ENCODE measurements around the gene UNC119. TPM values are rescaled to one million over a fixed set of nuclear protein-coding genes. Genes with fewer than 3 reads are reported as not detected.

UNC119 gene
- polyA plus RNA-seq, 2 of the 4 experiments (the other 2 are of a cell fraction) = 27.8 to 50.5 TPM

GRCh38 chr17:28532050-28532960 is 20.1 kb downstream of the UNC119 start:
- H3K27ac ChIP-seq = no peak overlapping the region
- ATAC-seq (no peak), DNase-seq (ENCODE audit: low read depth in 1 of 2, low spot score in 1 of 2) (no peak), FAIRE-seq (no peak)
- WGBS (ENCODE audit: missing lambda C conversion rate) = 69% methylated on average over 7 of the region's 7 CpGs
- peaks cover 16% of the 10 kb centered on the region for H3K4me1 ChIP-seq
- H3K4me3 ChIP-seq = no peak overlapping the region
- TF ChIP-seq, protein P1, sequence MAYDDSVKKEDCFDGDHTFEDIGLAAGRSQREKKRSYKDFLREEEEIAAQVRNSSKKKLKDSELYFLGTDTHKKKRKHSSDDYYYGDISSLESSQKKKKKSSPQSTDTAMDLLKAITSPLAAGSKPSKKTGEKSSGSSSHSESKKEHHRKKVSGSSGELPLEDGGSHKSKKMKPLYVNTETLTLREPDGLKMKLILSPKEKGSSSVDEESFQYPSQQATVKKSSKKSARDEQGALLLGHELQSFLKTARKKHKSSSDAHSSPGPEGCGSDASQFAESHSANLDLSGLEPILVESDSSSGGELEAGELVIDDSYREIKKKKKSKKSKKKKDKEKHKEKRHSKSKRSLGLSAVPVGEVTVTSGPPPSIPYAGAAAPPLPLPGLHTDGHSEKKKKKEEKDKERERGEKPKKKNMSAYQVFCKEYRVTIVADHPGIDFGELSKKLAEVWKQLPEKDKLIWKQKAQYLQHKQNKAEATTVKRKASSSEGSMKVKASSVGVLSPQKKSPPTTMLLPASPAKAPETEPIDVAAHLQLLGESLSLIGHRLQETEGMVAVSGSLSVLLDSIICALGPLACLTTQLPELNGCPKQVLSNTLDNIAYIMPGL (CRISPR knock-in tag; IDR thresholded peaks at IDR 0.05; ENCODE audit: borderline replicate concordance) = no peak
- no peak for TF ChIP-seq MYC (IDR thresholded peaks at IDR 0.05; ENCODE audit: borderline replicate concordance, low read length)
- no peak for TF ChIP-seq EP300 (IDR thresholded peaks at IDR 0.05)
- no peak for TF ChIP-seq EHMT2 (IDR thresholded peaks at IDR 0.05; ENCODE audit: low read depth)
- TF ChIP-seq, protein P2, sequence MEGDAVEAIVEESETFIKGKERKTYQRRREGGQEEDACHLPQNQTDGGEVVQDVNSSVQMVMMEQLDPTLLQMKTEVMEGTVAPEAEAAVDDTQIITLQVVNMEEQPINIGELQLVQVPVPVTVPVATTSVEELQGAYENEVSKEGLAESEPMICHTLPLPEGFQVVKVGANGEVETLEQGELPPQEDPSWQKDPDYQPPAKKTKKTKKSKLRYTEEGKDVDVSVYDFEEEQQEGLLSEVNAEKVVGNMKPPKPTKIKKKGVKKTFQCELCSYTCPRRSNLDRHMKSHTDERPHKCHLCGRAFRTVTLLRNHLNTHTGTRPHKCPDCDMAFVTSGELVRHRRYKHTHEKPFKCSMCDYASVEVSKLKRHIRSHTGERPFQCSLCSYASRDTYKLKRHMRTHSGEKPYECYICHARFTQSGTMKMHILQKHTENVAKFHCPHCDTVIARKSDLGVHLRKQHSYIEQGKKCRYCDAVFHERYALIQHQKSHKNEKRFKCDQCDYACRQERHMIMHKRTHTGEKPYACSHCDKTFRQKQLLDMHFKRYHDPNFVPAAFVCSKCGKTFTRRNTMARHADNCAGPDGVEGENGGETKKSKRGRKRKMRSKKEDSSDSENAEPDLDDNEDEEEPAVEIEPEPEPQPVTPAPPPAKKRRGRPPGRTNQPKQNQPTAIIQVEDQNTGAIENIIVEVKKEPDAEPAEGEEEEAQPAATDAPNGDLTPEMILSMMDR (IDR thresholded peaks at IDR 0.05) = no peak
- TF ChIP-seq FOXS1 (CRISPR knock-in tag; IDR thresholded peaks at IDR 0.05) = no peak
- TF ChIP-seq CBX8 (IDR thresholded peaks at IDR 0.05) = no peak
- TF ChIP-seq ZFP36 (IDR thresholded peaks at IDR 0.05; ENCODE audit: borderline replicate concordance, partially characterized antibody) = no peak
- no peak for TF ChIP-seq POLR2A (IDR thresholded peaks at IDR 0.05; ENCODE audit: low read length)
- TF ChIP-seq, protein P3, sequence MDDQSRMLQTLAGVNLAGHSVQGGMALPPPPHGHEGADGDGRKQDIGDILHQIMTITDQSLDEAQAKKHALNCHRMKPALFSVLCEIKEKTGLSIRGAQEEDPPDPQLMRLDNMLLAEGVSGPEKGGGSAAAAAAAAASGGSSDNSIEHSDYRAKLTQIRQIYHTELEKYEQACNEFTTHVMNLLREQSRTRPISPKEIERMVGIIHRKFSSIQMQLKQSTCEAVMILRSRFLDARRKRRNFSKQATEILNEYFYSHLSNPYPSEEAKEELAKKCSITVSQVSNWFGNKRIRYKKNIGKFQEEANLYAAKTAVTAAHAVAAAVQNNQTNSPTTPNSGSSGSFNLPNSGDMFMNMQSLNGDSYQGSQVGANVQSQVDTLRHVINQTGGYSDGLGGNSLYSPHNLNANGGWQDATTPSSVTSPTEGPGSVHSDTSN (IDR thresholded peaks at IDR 0.05) = no peak
- no peak for TF ChIP-seq HEYL (CRISPR knock-in tag; IDR thresholded peaks at IDR 0.05)
- TF ChIP-seq, protein P4, sequence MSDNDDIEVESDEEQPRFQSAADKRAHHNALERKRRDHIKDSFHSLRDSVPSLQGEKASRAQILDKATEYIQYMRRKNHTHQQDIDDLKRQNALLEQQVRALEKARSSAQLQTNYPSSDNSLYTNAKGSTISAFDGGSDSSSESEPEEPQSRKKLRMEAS (IDR thresholded peaks at IDR 0.05) = no peak
- TF ChIP-seq FOSL2 (IDR thresholded peaks at IDR 0.05) = no peak
- no peak for TF ChIP-seq FOSL2 (CRISPR knock-in tag; IDR thresholded peaks at IDR 0.05)
- no peak for TF ChIP-seq CHD2 (IDR thresholded peaks at IDR 0.05; ENCODE audit: low read length, partially characterized antibody)
- no peak for TF ChIP-seq KDM5A (IDR thresholded peaks at IDR 0.05)
- POLR2A ChIA-PET = no interaction called here
- H3K9me3 ChIP-seq = no peaks in the 10 kb centered on the region
- no peak overlapping the region for H3K4me2 ChIP-seq
- CTCF ChIA-PET = interaction anchor here (0.6 to 15.1 kb wide), 8 partner anchors 8 to 161 kb away, joined by 3 to 317 read pairs (median 4); partner anchors contain the start of genes FOXN1, SARM1 and UNC119

- no peak for ATAC-seq
- TF ChIP-seq JUN (IDR thresholded peaks at IDR 0.05) = no peak
- peak; percentile 51 for TF ChIP-seq ZFP36 (IDR thresholded peaks at IDR 0.05; ENCODE audit: borderline replicate concordance, partially characterized antibody)
- peaks cover 21% of the 10 kb centered on the region for H3K4me1 ChIP-seq
- H3K4me2 ChIP-seq = no peak overlapping the region
- CTCF ChIA-PET = interaction anchor here (1.2 to 15.1 kb wide), 5 partner anchors 10 to 32 kb away, joined by 3 to 317 read pairs (median 4); partner anchors contain the start of genes FOXN1 and UNC119
- H3K4me3 ChIP-seq = no peak overlapping the region
- H3K27ac ChIP-seq = no peak overlapping the region
- FAIRE-seq = no peak
- DNase-seq (ENCODE audit: low read depth in 1 of 2, low spot score in 1 of 2) = no peak
- no peaks in the 10 kb centered on the region for H3K9me3 ChIP-seq
- WGBS (ENCODE audit: missing lambda C conversion rate) = 61% methylated on average over 7 of the region's 7 CpGs
- POLR2A ChIA-PET = no interaction called here
Measured at GRCh38 chr17:28530926-28531325, 21.5 kb downstream of the UNC119 start.

DNA sequence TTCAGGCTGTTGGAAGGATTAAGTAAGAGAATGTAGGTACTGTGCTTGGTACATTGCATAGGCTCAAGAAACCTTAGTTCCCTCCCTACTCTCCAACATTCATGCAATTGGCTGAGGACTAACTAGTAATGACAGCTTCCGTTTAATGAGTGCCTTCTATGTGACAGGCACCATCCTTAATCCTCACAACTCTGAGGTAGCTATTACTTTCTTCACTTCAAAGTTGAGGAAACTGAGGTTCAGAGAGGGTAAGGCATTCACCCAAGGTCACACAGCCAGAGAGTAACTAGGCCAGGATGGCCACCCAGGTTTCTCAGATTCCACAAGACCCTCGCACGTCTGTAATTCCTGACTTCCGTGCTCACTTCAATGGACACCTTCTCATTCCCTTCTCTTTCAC is 22.2 kb downstream of the UNC119 start:
- peaks cover 23% of the 10 kb centered on the region for H3K4me1 ChIP-seq
- FAIRE-seq = no peak

More for the DNA sequence above, 22.2 kb downstream of the UNC119 start:
- Histone ChIP-seq H3K9me3 (no peaks in the 10 kb centered on the region), H3K27ac (no peak overlapping the region), H3K4me3 (no peak overlapping the region), H3K4me2 (no peak overlapping the region)
- ATAC-seq (no peak), DNase-seq (ENCODE audit: low read depth in 1 of 2, low spot score in 1 of 2) (no peak)
- CTCF ChIA-PET = interaction anchor here (1.4 to 15.1 kb wide), 3 partner anchors 10 to 27 kb away, joined by 4 to 143 read pairs (median 17); no protein-coding TSS in a partner anchor
- WGBS (ENCODE audit: missing lambda C conversion rate) = 83% methylated on average over 4 of the region's 4 CpGs
- POLR2A ChIA-PET = no interaction called here
- no peak for TF ChIP-seq FOSB (CRISPR knock-in tag; IDR thresholded peaks at IDR 0.05)
- peak; percentile 60 for TF ChIP-seq ZFP36 (IDR thresholded peaks at IDR 0.05; ENCODE audit: borderline replicate concordance, partially characterized antibody)
